SJCRH30 (cell line): ENCODE data around the gene MAP4K4. TPM values are rescaled to one million over a fixed set of nuclear protein-coding genes. Genes with fewer than 3 reads are reported as not detected.
"Not testable (repeated sequence)": the region's sequence is repeated elsewhere in the genome, so short reads cannot be mapped to it uniquely, and the experiment has no call there.

Source experiments
- DNase-seq, 2 experiments: peaks; one replicate each; pipeline ENCODE4 v3.0.0-alpha.2; 2015 to 2020
- H3K27ac ChIP-seq: fragments of 250-450 bp; sonication (Bioruptor Pico); 2 replicates; pipeline ENCODE4 v1.5.1; 2020; ENCODE audit warnings: mild to moderate bottlenecking, moderate library complexity
- H3K27me3 ChIP-seq: fragments of 250-450 bp; sonication (Bioruptor Pico); 2 replicates; pipeline ENCODE4 v1.5.1; 2020; ENCODE audit warnings: mild to moderate bottlenecking, moderate library complexity
- H3K36me3 ChIP-seq: fragments of 250-450 bp; sonication (Bioruptor Pico); 2 replicates; pipeline ENCODE4 v1.5.1; 2020; ENCODE audit warnings: mild to moderate bottlenecking, moderate library complexity
- H3K4me1 ChIP-seq: fragments of 250-450 bp; sonication (Bioruptor Pico); 2 replicates; pipeline ENCODE4 v1.5.1; 2020; ENCODE audit warnings: mild to moderate bottlenecking, moderate library complexity
- H3K4me3 ChIP-seq: fragments of 250-450 bp; sonication (Bioruptor Pico); 2 replicates; pipeline ENCODE4 v1.5.1; 2020; ENCODE audit warnings: mild to moderate bottlenecking, moderate library complexity
- H3K9me3 ChIP-seq: fragments of 250-450 bp; sonication (Bioruptor Pico); replicated peaks from 2 replicates; pipeline ENCODE4 v1.5.1; 2020; ENCODE audit warnings: mild to moderate bottlenecking, moderate library complexity
- total RNA-seq: library from RNA; depleted of rRNA; stranded (reverse); fragments of >200 nt; shearing (Covaris generic); gene quantifications from 2 replicates; pipeline ENCODE4 v1.2.3, GENCODE V29; 2014

The MAP4K4 gene
- total RNA-seq, 1 experiment from 2014 or later, result 139 TPM

DNA sequence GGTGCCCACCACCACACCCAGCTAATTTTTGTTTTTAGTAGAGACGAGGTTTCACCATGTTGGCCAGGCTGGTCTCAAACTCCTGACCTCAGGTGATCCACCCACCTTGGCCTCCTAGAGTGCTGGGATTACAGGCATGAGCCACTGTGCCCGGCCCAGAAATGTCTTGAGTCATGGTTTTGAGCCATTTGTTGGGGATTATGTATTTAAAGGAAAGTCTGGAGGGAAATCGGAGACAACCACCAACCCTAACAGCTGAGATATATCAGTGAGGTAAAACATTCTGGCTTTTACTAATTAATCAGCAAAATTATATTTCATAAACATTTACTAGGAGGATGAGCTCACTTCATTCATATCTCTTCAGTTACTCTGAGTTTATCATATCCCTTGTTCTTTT is 72.2 kb downstream of the MAP4K4 start:
- H3K27me3 ChIP-seq, H3K9me3 ChIP-seq, H3K36me3 ChIP-seq, H3K4me3 ChIP-seq: not testable (repeated sequence)
- H3K27ac ChIP-seq, result 0 out of 2 replicates have a peak overlapping the region, but pooled peaks have one; percentile 20
- peak; percentile 33 to 66 for DNase-seq
- H3K4me1 ChIP-seq, result peaks cover 54% of the 10 kb centered on the region

GRCh38 chr2:101770726-101771125 is 73.2 kb downstream of the MAP4K4 start:
- peak; percentile 57 to 82 for DNase-seq
- H3K27me3 ChIP-seq, result no peaks in the 10 kb centered on the region
- H3K36me3 ChIP-seq, result no peaks in the 10 kb centered on the region
- peak overlapping the region; percentile 45 for H3K27ac ChIP-seq
- no peaks in the 10 kb centered on the region for H3K9me3 ChIP-seq
- peaks cover 60% of the 10 kb centered on the region for H3K4me1 ChIP-seq
- no peak overlapping the region for H3K4me3 ChIP-seq

GRCh38 chr2:101771227-101771902 is 73.9 kb downstream of the MAP4K4 start:
- no peaks in the 10 kb centered on the region for H3K9me3 ChIP-seq
- peaks cover 56% of the 10 kb centered on the region for H3K4me1 ChIP-seq
- H3K27me3 ChIP-seq, result no peaks in the 10 kb centered on the region
- H3K36me3 ChIP-seq, result no peaks in the 10 kb centered on the region
- no peak for DNase-seq
- H3K4me3 ChIP-seq, result no peak overlapping the region
- peak overlapping the region; percentile 45 for H3K27ac ChIP-seq

- DNase-seq, result no peak
- H3K9me3 ChIP-seq, result no peaks in the 10 kb centered on the region
- no peak overlapping the region for H3K4me3 ChIP-seq
- no peak overlapping the region for H3K27ac ChIP-seq
- peaks cover 53% of the 10 kb centered on the region for H3K4me1 ChIP-seq
- no peaks in the 10 kb centered on the region for H3K36me3 ChIP-seq
- no peaks in the 10 kb centered on the region for H3K27me3 ChIP-seq
Measured at GRCh38 chr2:101771910-101772321, 74.4 kb downstream of the MAP4K4 start.

DNA sequence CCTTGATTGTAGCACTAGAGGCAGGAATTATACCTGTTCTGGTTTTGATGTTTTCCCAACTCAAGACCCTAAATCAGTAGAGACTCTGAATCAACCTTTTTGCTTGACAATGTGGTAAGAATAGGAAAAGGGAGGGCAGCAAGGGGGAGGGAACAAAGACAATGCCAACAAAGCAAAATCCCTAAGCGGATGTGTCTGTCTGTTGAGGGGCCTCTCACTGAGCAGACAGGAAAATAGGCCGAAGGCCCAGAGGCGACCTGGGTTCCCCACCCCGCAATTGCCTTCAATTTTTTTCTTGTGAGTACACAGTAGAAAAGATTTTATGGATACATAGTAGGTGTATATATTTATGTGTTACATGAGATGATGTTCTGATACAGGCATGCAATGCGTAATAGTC is 75.6 kb downstream of the MAP4K4 start:
- H3K4me1 ChIP-seq, result peaks cover 43% of the 10 kb centered on the region
- H3K4me3 ChIP-seq, result no peak overlapping the region
- no peaks in the 10 kb centered on the region for H3K27me3 ChIP-seq
- H3K36me3 ChIP-seq, result no peaks in the 10 kb centered on the region
- no peak for DNase-seq
- no peak overlapping the region for H3K27ac ChIP-seq
- H3K9me3 ChIP-seq, result no peaks in the 10 kb centered on the region

- H3K36me3 ChIP-seq, DNase-seq, H3K27ac ChIP-seq, H3K27me3 ChIP-seq, H3K9me3 ChIP-seq, H3K4me3 ChIP-seq: not testable (repeated sequence)
- peaks cover 36% of the 10 kb centered on the region for H3K4me1 ChIP-seq
Measured at GRCh38 chr2:101773961-101774360, 76.5 kb downstream of the MAP4K4 start.

- DNase-seq, result peak in 1 of 2 experiments; percentile 42
- no peak overlapping the region for H3K4me3 ChIP-seq
- H3K9me3 ChIP-seq, result no peaks in the 10 kb centered on the region
- H3K4me1 ChIP-seq, result peaks cover 30% of the 10 kb centered on the region
- H3K27me3 ChIP-seq, result no peaks in the 10 kb centered on the region
- H3K27ac ChIP-seq, result no peak overlapping the region
- H3K36me3 ChIP-seq, result no peaks in the 10 kb centered on the region
Measured at GRCh38 chr2:101775092-101775491, 77.6 kb downstream of the MAP4K4 start.

DNA sequence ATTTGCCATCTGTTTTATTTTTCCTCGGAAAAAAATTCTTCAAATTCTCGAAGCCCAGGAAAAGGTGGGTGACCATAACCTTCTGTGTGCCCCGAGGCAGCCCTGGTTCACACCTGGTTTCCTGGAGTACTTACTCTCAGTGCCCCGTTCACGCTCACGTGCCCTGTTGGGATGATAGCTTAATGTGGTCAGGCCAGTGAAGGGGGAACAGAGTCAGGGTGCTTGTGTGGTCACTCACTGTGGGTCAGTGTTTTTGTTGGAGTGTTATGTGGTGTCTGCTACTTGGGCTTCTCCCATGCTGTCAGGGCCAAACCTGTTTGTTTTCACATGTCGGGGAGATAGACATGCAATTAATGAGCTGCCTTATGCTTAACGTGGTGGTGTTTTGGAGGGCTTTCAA is 78.1 kb downstream of the MAP4K4 start:
- H3K27me3 ChIP-seq, result no peaks in the 10 kb centered on the region
- H3K4me1 ChIP-seq, result peaks cover 29% of the 10 kb centered on the region
- no peak overlapping the region for H3K4me3 ChIP-seq
- no peaks in the 10 kb centered on the region for H3K9me3 ChIP-seq
- DNase-seq, result no peak
- no peaks in the 10 kb centered on the region for H3K36me3 ChIP-seq
- H3K27ac ChIP-seq, result no peak overlapping the region

DNA sequence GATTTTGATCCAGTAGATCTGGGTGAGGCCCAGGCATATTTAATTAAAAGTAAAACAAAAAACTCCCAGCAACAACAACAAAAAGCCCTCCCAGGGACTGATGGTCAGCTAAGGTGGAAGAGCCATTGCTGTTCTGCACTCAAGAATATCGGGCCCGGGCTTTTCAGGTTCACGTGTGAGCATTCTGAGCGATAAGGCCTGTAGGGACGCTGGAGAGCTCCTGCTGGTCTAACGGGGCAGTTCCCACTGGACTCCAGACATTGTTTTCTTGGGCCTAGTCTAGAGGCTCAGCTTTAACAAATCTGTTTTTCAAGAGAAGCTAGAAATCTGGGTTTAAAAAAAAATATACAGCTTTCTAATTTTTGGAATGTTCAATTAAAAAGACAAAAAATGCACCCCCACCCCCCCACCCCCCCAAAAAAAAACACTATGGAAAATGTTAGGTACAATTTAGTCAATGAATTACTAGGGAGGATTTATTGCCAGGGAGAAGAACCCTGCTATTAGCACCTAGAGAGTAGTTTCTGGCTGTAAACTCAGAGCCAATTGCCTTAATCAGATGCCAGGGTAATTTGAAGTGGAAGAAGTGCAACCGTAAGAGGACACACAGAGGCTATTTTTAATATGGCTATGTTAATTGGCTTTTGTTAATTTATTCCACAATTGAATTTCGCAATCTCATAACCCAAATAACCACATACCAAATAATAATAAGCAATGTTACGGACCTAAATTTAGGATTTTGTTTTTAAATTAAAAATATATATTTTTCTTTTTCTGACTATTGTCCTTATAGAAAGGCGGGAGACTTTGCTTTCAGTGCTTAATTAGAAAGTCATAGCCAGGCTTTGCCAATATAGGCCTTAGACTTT is 78.9 kb downstream of the MAP4K4 start:
- H3K4me3 ChIP-seq, result no peak overlapping the region

GRCh38 chr2:101777337-101777736 is 79.8 kb downstream of the MAP4K4 start:
- Histone ChIP-seq H3K27ac (no peak overlapping the region), H3K4me3 (no peak overlapping the region), H3K9me3 (no peaks in the 10 kb centered on the region), H3K36me3 (no peaks in the 10 kb centered on the region), H3K4me1 (peaks cover 22% of the 10 kb centered on the region), H3K27me3 (no peaks in the 10 kb centered on the region)
- no peak for DNase-seq

More for the DNA sequence above, 78.9 kb downstream of the MAP4K4 start:
- Histone ChIP-seq H3K27ac (no peak overlapping the region), H3K36me3 (no peaks in the 10 kb centered on the region), H3K9me3 (no peaks in the 10 kb centered on the region), H3K4me1 (peaks cover 25% of the 10 kb centered on the region), H3K27me3 (no peaks in the 10 kb centered on the region)
- DNase-seq, result no peak

DNA sequence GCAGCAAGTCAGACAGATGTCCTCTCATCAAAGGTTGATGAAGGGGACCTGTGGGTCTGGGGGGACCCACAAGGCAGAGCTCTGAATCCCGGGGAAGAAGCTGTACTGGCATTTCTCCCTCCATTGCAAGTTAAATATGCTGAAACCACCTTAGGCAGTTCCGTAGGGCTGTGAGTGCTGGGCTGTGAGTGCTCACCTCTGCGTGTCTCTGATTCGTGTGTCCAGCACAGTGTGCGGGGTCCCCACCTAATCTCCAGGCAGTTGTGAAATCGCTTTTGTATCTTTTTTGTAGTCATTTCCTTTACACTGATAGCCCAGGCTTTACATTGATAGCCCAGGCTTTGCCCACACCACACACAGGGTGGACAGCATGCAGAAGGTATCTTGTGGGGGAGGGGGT is 80.6 kb downstream of the MAP4K4 start:
- Histone ChIP-seq H3K27me3 (no peaks in the 10 kb centered on the region), H3K4me3 (no peak overlapping the region), H3K36me3 (no peaks in the 10 kb centered on the region), H3K4me1 (peaks cover 22% of the 10 kb centered on the region), H3K27ac (no peak overlapping the region), H3K9me3 (no peaks in the 10 kb centered on the region)
- DNase-seq, result no peak

GRCh38 chr2:101779190-101779589 is 81.7 kb downstream of the MAP4K4 start:
- Histone ChIP-seq H3K4me1 (peaks cover 22% of the 10 kb centered on the region), H3K4me3 (no peak overlapping the region), H3K27ac (no peak overlapping the region), H3K36me3 (peaks cover 3% of the 10 kb centered on the region; the same call in 1 of the 2 replicates), H3K9me3 (no peaks in the 10 kb centered on the region), H3K27me3 (no peaks in the 10 kb centered on the region)
- no peak for DNase-seq

DNA sequence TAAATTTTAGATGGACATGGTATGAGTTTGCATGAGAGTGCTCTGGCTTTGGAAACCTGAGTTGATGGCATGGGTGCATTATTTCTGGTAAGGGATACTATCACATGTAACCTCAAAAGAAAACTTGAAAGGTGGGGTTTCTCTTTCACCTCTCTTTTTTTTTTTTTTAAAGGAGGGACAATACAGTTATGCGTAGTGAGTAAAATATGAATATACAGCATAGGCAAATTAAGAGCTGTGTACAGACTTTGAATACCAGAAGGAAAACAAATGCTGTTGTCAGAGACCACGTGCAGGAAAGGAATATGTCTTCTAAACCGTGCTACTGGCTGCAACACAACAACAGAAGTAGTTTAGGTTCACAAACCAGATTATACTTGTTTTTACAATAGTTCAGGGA is 82.1 kb downstream of the MAP4K4 start:
- DNase-seq, result no peak
- H3K4me3 ChIP-seq, result no peak overlapping the region
- H3K4me1 ChIP-seq, result peaks cover 22% of the 10 kb centered on the region
- H3K36me3 ChIP-seq, result peaks cover 3% of the 10 kb centered on the region; the same call in 1 of the 2 replicates
- H3K27ac ChIP-seq, result no peak overlapping the region
- no peaks in the 10 kb centered on the region for H3K9me3 ChIP-seq
- H3K27me3 ChIP-seq, result no peaks in the 10 kb centered on the region

DNA sequence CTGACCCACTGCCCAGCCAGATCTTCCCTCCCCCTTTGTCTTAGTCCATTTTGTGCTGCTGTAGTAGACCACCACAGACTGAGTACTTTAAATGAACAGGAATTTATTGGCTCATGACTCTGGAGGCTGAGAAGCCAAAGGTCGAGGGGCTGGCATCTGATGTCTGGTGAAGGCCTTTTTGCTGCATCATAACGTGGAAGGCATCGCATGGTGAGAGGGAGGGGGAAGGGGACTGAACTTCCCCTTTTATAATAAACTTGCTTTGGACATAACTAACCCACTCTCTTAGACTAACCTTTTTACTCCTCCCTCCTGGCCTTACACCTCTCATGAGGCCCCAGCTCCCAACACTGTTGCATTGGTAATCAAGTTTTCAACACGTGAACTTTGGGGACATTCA is 83.8 kb downstream of the MAP4K4 start:
- no peak for DNase-seq
- H3K9me3 ChIP-seq, result no peaks in the 10 kb centered on the region
- no peaks in the 10 kb centered on the region for H3K27me3 ChIP-seq
- H3K4me3 ChIP-seq, result no peak overlapping the region
- H3K27ac ChIP-seq, result no peak overlapping the region
- H3K36me3 ChIP-seq, result peaks cover 3% of the 10 kb centered on the region; the same call in 1 of the 2 replicates
- peaks cover 11% of the 10 kb centered on the region for H3K4me1 ChIP-seq

GRCh38 chr2:101781791-101782426 is 84.4 kb downstream of the MAP4K4 start:
- no peaks in the 10 kb centered on the region for H3K27me3 ChIP-seq
- peaks cover 11% of the 10 kb centered on the region for H3K4me1 ChIP-seq
- no peak overlapping the region for H3K27ac ChIP-seq
- DNase-seq, result peak in 1 of 2 experiments; percentile 27
- H3K4me3 ChIP-seq, result no peak overlapping the region
- peaks cover 7% of the 10 kb centered on the region for H3K36me3 ChIP-seq
- no peaks in the 10 kb centered on the region for H3K9me3 ChIP-seq
